Lower leg skin (tissue), 4 donors: ENCODE results near the gene POLR1C. TPM values are rescaled to one million over a fixed set of nuclear protein-coding genes. Genes with fewer than 3 reads are reported as not detected.
A peak's percentile ranks its signal among the peaks of the same experiment; 100 is the strongest.

Experiments
- DNase-seq, 2 donors: peaks; one replicate each; pipeline ENCODE4 v3.0.0-alpha.2; 2019; ENCODE audit warnings: low spot score in 2 of 2
- H3K4me3 ChIP-seq: fragments of 200-600 bp; sonication (generic); 2 replicates; pipeline ENCODE4 v1.5.1; 2017; ENCODE audit warnings: mild to moderate bottlenecking, low read depth; ENCODE audit not compliant: poor library complexity, severe bottlenecking
- CTCF ChIP-seq, 3 donors: fragments of 450-650 bp; IDR thresholded peaks; one replicate each; pipeline ENCODE4 v1.5.1; 2016; ENCODE audit warnings: antibody characterized with exemption in 3 of 3, mild to moderate bottlenecking in 3 of 3, moderate library complexity in 2 of 3
- POLR2A ChIP-seq, 2 donors: fragments of 450-650 bp; IDR thresholded peaks; one replicate each; pipeline ENCODE4 v1.6.1; 2016 to 2017; ENCODE audit warnings: antibody characterized with exemption in 2 of 2, mild to moderate bottlenecking in 1 of 2, moderate library complexity in 1 of 2
- WGBS, 2 donors: methylation state at CpG; one replicate each; pipeline ENCODE4 v1.1.5; 2018; 5-methylcytosine and 5-hydroxymethylcytosine counted together
- intact Hi-C: fragments of 100-400 bp; cut with DNase I; formaldehyde crosslinking; loops from one replicate; pipeline ENCODE4 v1.15.0; 2023; ENCODE audit warnings: low total_unique reads
- total RNA-seq, 4 donors: library from RNA; depleted of rRNA; stranded (reverse); fragments of >200 nt; gene quantifications; one replicate each; pipeline ENCODE4 v1.1.0, GENCODE V29; 2016

The POLR1C gene
- total RNA-seq, 4 donors from 2014 or later, result 29.7 to 38.0 (median 32.4) TPM

DNA sequence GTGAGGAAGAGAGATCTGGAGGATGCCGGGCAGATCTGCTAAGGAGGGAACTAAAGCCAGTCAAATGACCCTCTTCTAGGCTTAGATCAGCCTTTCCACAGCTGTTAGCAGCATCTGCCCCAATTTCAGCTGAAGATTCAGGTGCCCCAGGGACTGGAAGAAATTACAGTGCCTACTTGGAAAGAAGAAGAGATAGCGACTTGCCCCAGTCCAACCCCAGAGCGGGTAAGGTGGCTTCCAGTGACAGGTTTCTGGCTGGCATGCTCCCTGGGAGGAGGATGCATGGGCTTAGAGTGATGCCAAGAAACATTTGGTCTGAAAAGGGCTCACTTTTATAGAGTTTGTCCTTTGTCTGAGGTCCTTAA lies 38.9 kb upstream of the POLR1C start:
- TF ChIP-seq POLR2A (IDR thresholded peaks at IDR 0.05), result no peak
- TF ChIP-seq CTCF (IDR thresholded peaks at IDR 0.05), result no peak
- DNase-seq, result no peak
- intact Hi-C loops, result no loop called here
- 6 to 10% methylated on average over 3 of the region's 3 CpGs for WGBS, 2 donors
- peak overlapping the region; percentile 55 for H3K4me3 ChIP-seq

DNA sequence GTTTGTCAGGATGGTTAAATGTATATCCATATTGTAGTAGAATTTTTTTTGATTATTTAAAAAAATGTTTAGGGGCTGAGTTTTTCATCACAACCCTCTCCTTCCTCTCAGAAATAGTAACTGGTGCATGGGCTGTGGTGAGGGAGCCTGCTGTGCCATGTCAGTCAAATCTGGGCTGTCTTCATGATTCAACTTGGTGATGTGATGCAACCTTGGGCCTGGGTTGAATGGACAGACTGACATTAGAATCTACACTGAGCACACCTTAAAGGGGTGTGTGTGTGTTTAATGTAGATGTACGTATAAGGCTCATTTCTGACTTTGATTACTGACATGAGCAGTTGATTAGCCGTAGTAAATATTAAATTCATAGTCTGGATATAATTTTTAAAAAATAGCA lies 35.8 kb upstream of the POLR1C start:
- 56 to 60% methylated on average over 2 of the region's 2 CpGs for WGBS, 2 donors
- no peak overlapping the region for H3K4me3 ChIP-seq

DNA sequence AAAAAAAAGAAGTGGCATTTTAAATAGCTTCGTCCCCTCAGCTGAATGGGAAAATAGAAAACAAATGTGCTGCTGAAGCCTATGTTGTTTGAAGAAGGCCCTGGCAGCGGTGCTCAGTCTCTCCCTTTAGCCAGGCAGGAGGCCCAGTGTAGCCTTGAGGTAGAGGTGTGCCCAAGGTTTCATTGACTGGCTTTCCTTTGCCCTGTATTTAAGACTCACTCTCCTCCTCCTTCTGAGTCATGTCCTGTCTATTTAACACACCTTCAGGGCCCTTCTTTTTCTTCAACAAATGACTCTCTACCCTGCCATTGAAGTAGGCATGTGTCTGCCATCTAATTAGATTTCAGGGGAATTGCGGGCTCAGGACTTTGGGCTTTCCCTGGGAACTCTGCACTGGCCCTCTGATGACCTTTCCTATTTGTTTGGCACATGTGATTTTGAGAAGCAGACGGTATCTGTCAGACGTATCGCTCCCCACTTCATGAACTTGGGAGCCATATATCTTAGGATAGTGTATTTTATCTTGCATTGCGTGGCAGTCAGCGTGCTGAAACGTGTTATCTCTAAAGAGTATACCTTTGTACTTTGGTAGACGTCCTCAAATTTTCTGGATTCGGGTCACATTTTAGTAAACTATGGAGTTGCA lies 35.2 kb upstream of the POLR1C start:
- no peak overlapping the region for H3K4me3 ChIP-seq
- 61 to 66% methylated on average over 11 of the region's 11 CpGs for WGBS, 2 donors
- TF ChIP-seq POLR2A (IDR thresholded peaks at IDR 0.05) (no peak), CTCF (IDR thresholded peaks at IDR 0.05) (no peak)
- intact Hi-C loops, result no loop called here
- no peak for DNase-seq

More for the DNA sequence above, 35.8 kb upstream of the POLR1C start:
- DNase-seq, result no peak
- TF ChIP-seq POLR2A (IDR thresholded peaks at IDR 0.05) (no peak), CTCF (IDR thresholded peaks at IDR 0.05) (no peak)
- intact Hi-C loops, result no loop called here

DNA sequence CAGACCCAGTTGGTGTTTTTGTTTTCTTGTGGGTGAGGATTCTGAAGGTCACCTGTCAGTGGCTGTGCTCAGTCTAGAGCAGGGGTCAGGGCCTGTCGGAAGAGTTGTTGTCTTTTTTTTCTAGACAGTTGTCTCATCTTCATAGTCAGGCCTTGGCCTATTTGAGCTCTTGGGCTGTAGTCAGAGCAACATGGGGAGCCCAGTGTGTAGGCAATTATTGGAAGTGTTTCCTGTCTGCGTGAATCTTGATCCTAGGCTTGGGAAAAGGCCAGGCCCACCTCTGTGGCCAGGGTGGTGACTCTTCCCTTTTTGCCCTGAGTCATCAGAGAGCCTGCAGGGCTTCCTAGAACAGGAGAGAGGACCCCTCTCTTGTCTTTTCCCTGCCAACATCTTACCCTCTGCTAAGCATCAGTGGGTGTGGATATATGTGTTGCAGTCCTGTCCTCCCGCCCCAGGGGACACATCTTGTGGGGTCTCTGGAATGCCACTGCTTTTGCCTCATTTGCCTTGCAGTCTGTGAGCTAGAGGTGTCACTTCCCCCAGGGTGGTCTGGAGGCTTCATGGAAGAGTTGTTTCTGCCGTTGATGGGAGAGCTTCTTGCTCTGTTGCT lies 28.1 kb upstream of the POLR1C start:
- TF ChIP-seq POLR2A (IDR thresholded peaks at IDR 0.05) (no peak), CTCF (IDR thresholded peaks at IDR 0.05) (no peak)
- intact Hi-C loops, result no loop called here
- DNase-seq, result no peak
- H3K4me3 ChIP-seq, result no peak overlapping the region
- WGBS, 2 donors, result 52 to 60% methylated on average over 4 of the region's 4 CpGs

GRCh38 chr6:43489277-43490072 lies 27.4 kb upstream of the POLR1C start:
- TF ChIP-seq POLR2A (IDR thresholded peaks at IDR 0.05) (no peak), CTCF (IDR thresholded peaks at IDR 0.05) (no peak)
- DNase-seq, result no peak
- no peak overlapping the region for H3K4me3 ChIP-seq
- intact Hi-C loops, result no loop called here
- 61 to 71% methylated on average over 10 to 12 of the region's 12 CpGs for WGBS, 2 donors
